ENCODE data around the gene RPTN. TPM values are rescaled to one million over a fixed set of nuclear protein-coding genes. Genes with fewer than 3 reads are reported as not detected.
A peak's percentile ranks its signal among the peaks of the same experiment; 100 is the strongest.

The RPTN gene
- polyA plus RNA-seq (ENCODE audit: insufficient read length in 12 of 12) = not detected
- long read RNA-seq, donor 1 = 0 reads
- long read RNA-seq, donor 2 = 0 reads
- long read RNA-seq, donor 3 = 0 reads
- long read RNA-seq, donor 4 = 0 reads
- long read RNA-seq, donor 5 = 0 reads
- long read RNA-seq, donor 6 = 0 reads
- long read RNA-seq, donor 7 = 0 reads
- long read RNA-seq, donor 8 = 0 reads
- long read RNA-seq, donor 9 = 0 reads
- long read RNA-seq, donor 10 = 0 reads
- long read RNA-seq, donor 11 = 0 reads

DNA sequence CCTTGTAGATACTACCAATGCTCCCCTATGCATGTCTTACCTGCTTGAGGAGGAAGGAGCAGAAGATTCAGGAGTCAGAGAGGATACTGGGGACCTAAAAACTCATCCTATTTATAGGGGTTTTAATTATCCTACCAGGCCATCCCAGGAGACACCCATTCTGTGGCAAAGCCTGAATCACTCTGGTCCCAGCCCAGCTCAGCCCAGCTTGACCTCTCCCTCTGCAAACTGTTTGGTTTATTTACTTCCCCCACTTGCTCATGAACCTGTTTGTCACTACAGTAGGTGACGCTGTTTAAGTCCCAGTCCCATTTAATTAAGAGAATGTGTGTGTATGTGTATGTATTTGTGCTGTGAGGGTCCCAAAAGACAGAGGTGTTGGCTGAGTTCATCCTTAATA, at the start of gene RPTN:
Gene RPTN (minus strand): TSS at position 85 of the 400 bp plus-strand sequence. CDS start 1,339 bp downstream, outside the sequence.
- no peak for DNase-seq

DNA sequence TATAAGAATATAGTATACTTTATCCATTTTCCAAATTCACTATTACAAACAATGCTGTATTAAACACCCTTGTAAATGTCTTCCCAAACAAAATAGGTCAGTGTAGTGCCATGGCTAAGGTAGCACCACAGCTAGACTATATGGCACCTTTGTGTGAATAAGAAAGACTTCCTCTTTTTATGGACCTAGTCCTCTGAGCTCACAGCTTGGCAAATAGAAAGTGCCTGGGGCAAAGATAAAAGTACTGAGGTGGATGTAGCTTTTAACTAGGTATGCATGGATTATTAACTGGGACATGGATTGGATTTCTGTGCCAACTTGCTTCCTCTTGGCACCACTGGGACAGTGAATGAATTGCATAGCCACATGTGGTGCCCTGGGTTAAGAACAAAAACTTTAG, 40.0 kb upstream of the RPTN start:
- DNase-seq = no peak

- DNase-seq = no peak
These were observed 38.4 kb upstream of the RPTN start for GRCh38 chr1:152197361-152197941.

DNA sequence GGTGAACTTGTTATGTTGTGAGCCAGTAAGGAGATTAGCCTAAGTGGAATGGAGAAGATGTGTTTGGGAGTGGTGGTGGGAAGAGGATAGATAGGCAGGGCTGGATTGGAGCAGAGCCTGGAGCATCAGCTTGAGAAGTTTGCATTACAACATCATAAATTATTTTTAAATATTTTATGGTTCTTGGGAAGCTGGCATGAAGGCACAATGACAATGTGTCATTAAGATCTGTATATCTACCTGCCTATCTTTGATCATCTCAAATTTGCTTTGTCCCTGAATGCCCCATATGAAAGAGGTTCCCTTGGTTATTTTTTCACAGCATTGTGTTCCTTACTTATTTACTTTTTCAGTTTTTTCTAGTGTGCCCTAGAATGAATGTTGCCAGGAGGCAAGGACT, 32.7 kb upstream of the RPTN start:
- DNase-seq = no peak

DNA sequence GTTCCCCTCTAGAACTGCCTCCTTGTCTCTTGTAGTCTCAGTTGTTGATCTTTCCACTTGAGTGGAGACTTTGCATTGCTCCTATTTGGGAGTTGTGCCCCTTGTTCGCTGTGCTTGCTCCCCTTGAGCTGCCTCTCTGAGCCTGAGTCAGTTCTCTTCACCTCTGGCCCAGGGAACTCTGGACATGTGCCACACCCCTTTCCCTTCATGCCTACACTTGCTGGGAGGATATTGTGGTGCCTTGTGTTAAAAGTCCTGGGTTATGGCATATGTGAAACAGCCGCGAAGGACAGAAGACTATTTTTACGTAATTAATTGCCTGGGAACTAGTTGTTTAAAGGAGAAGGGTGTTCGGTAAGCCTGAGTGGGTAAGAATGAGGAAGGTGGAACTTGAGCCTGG, 32.2 kb upstream of the RPTN start:
- no peak for DNase-seq

DNA sequence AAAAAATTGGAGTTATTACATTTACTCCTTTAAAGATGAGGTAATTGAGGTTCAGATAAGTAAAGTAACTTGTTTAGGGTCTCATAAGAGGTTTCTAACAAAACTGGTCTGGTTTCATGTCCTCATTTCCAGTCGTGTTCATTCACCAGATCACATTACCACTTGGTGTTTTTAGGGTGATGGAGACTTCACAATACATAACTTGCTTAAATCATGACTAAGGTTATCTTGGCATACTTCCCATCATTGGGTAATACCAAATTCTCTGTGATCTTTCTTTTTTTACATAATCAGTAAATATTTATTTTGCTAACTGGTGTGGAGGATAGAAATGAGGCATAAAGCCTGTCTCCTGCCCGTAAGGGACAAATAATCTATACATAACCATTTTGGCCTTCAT, 31.6 kb upstream of the RPTN start:
- no peak for DNase-seq

DNA sequence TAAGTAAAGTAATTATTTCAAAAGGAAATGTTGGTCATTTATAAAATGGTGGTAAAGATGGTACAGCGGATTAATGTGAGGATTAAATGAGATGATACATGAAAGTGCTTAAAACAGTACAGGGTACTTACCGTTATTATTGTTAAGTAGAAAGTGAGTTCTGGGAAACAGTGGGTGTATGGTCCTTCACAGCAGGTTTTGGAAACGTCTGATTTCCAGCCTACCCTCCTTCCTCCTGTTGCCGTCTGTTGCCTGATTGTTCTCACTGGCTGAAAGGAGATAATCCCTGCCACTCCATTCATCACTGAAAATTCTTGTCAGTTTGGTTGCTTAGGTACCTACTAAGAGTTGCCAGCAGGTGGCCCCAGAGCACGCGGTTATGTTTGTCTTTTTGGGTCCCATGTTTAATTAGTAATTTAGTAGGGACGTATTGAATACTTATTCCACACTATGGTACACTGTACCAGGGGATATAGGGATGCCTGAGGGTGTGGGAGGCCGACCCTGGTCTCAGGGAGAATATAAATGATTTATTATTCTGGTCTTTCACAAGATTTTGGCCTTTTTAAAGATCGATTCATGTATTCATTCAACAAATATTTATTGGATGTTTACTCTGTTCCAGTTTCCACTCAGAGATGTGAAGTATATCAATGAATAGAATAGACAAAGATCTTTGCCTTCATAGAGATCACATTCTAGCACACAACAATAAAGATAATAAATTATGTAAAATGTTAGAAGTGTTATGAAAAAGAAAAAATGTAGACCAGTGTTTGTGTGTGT, 30.8 kb upstream of the RPTN start:
- DNase-seq = peak; percentile 23

GRCh38 chr1:152188673-152189591, 29.9 kb upstream of the RPTN start:
- DNase-seq = peak; percentile 46

- no peak for DNase-seq
These were observed 27.7 kb upstream of the RPTN start for GRCh38 chr1:152186556-152187285.

- DNase-seq = peak; percentile 25
These were observed 26.7 kb upstream of the RPTN start for GRCh38 chr1:152185544-152186391.

- no peak for DNase-seq
These were observed 23.9 kb upstream of the RPTN start for GRCh38 chr1:152182944-152183361.

- no peak for DNase-seq
These were observed 23.4 kb upstream of the RPTN start for GRCh38 chr1:152182431-152182830.

GRCh38 chr1:152179566-152179965, 20.5 kb upstream of the RPTN start:
- no peak for DNase-seq

DNA sequence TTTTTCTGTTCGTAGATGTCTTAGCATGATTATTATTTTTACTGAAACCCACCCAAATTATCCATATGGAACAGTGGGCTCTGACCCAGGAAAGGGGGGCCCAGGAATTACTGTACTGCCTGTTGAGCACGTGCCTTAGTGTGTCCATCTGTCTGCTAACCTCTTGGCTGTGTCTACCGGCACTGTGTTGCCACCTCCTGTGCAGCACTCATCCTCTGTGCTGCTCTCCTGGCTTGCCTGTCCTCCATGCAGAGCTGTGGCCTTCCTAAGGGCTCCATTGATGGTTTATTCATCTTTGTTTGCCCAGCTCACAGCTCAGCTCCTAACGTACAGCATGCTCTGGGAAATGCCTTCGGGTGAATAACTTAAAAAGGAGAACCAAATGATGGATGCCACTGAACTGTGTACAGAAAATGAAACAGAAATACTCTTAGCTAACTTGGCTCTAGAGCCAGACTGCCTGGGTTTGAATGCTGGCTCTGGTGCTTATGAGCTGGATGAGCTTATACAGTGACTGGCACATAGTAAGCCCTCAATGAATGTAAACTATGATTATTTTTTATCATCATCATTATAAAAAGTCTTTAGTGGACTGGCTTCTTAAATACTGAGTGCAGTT, 11.4 kb upstream of the RPTN start:
- DNase-seq = no peak

DNA sequence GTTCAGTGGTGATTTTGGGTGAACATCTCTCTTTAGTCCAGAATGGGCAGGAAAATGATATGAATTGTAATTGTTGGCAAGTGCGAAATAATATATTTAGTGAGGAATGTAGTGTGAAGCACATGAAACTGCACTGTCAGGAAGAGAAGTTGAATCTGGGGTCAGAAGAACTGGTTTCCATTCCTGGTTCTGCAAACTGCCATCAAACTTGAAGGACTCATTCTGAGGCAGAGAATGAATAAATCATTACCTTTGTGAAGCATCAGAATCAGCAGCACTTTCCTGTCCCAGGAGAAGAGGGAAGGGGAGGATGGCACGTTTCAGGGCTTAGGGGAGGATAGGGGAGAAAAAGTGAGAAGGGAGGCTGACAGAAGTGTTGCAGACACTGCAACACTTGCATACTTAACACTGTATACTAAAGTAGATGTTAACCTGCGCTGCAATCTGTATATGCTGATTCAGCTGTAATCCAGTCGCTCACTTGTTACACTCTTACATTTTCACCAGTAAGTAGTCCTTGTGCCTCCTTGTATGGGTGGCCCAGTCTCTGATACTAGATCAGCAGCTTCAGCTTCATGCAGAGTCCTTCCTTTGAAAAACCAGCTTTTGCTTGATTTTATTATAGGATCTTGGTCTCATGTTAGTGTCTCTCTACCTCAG, 10.5 kb upstream of the RPTN start:
- DNase-seq = no peak

DNA sequence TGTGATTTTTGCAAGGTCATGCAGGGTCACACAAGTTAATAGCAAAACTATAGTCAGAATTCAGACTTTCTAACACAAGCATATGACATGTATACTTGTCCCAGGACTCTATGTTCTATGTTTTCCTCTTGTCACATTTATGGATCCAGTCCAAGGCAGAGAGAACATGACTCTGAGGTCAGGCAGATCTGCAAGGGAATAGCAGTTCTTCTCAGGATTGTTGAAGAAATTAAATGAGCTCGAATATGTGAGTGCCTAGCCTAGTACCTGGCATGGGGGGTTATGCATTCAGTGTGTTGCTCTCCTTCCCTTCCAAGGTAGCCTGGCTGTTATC, 9.5 kb upstream of the RPTN start:
- no peak for DNase-seq

GRCh38 chr1:152167835-152168534, 9.0 kb upstream of the RPTN start:
- no peak for DNase-seq

GRCh38 chr1:152166966-152167365, 7.9 kb upstream of the RPTN start:
- DNase-seq = no peak
